HG02759 (cell line): ENCODE results near the gene IFNW1.
"Not testable (repeated sequence)": the region's sequence is repeated elsewhere in the genome, so short reads cannot be mapped to it uniquely, and the experiment has no call there.

Source experiments
- ATAC-seq: cut with Tn5 transposase; IDR thresholded peaks from one replicate; pipeline ENCODE4 v1.9.1; 2021; ENCODE audit warnings: mild to moderate bottlenecking, moderate library complexity; ENCODE audit not compliant: unreplicated experiment

IFNW1 gene

GRCh38 chr9:21141427-21141882, at the start of gene IFNW1:
IFNW1 (minus strand) TSS chr9:21141832; CDS start chr9:21141570, 262 bp downstream.
- ATAC-seq, result peak; percentile 64

- not testable (repeated sequence) for ATAC-seq
These were observed 45.9 kb upstream of the IFNW1 start, which contains the start of gene IFNA4 for GRCh38 chr9:21187487-21187886. IFNA4 (minus strand) TSS chr9:21187587; CDS start chr9:21187531, 56 bp downstream.

- peak; percentile 97 for ATAC-seq
These were observed 41.4 kb upstream of the IFNW1 start for GRCh38 chr9:21182810-21183736.

GRCh38 chr9:21174671-21175070, 33.0 kb upstream of the IFNW1 start:
- ATAC-seq, result no peak

- no peak for ATAC-seq
These were observed 30.5 kb upstream of the IFNW1 start for GRCh38 chr9:21172156-21172555.

- no peak for ATAC-seq
These were observed 29.7 kb upstream of the IFNW1 start for GRCh38 chr9:21171351-21171750.

GRCh38 chr9:21166560-21166959, 24.9 kb upstream of the IFNW1 start, which contains the start of gene IFNA21:
IFNA21 (minus strand) TSS chr9:21166660; CDS start chr9:21166612, 48 bp downstream.
- not testable (repeated sequence) for ATAC-seq

GRCh38 chr9:21165516-21165915, 23.9 kb upstream of the IFNW1 start:
- ATAC-seq, result no peak

- peak; percentile 91 for ATAC-seq
These were observed 18.5 kb upstream of the IFNW1 start for GRCh38 chr9:21160178-21160577.

GRCh38 chr9:21155501-21155900, 13.9 kb upstream of the IFNW1 start:
- ATAC-seq, result no peak

- ATAC-seq, result peak; percentile 94
These were observed 12.5 kb upstream of the IFNW1 start for GRCh38 chr9:21154018-21154608.

- ATAC-seq, result peak; percentile 45
These were observed 11.8 kb upstream of the IFNW1 start for GRCh38 chr9:21153336-21154017.

GRCh38 chr9:21144603-21145002, 3.0 kb upstream of the IFNW1 start:
- peak; percentile 50 for ATAC-seq

- no peak for ATAC-seq
These were observed 4.6 kb downstream of the IFNW1 start for GRCh38 chr9:21137020-21137419.

- ATAC-seq, result no peak
These were observed 5.9 kb downstream of the IFNW1 start for GRCh38 chr9:21135736-21136135.

- ATAC-seq, result not testable (repeated sequence)
These were observed 13.4 kb downstream of the IFNW1 start for GRCh38 chr9:21128186-21128585.

- no peak for ATAC-seq
These were observed 19.9 kb downstream of the IFNW1 start for GRCh38 chr9:21121595-21122251.

- ATAC-seq, result no peak
These were observed 20.6 kb downstream of the IFNW1 start for GRCh38 chr9:21121079-21121478.

- peak; percentile 64 for ATAC-seq
These were observed 22.4 kb downstream of the IFNW1 start for GRCh38 chr9:21119093-21119770.

- no peak for ATAC-seq
These were observed 27.3 kb downstream of the IFNW1 start for GRCh38 chr9:21114311-21114710.
